HCT116 (cell line): ENCODE data around the gene RTP4. TPM values are rescaled to one million over a fixed set of nuclear protein-coding genes. Genes with fewer than 3 reads are reported as not detected.

Experiments
- ATAC-seq: fragments of 200-7000 bp; cut with Tn5 transposase; 2 replicates; pipeline ENCODE4 v1.9.1; 2020; ENCODE audit warnings: mild to moderate bottlenecking, moderate library complexity
- BruUV-seq: library from RNA; stranded (reverse); fragments of 400-500 nt; replicated peaks from 2 replicates; lab custom pipeline; 2021; lab: Mats Ljungman, UMichigan
- CTCF ChIA-PET: fragments of 300-600 bp; sonication (Branson Sonifier 250); formaldehyde crosslinking; loops from one replicate; lab custom pipeline; 2021; ENCODE audit warnings: antibody characterized with exemption; lab: Charles Lee
- POLR2A ChIA-PET: fragments of 300-600, 350-600 bp; sonication (Branson Sonifier 250); formaldehyde crosslinking; loops from one replicate; lab custom pipeline; 2021; ENCODE audit warnings: antibody characterized with exemption; lab: Charles Lee
- RAD21 ChIA-PET, 2 experiments: fragments of 300-600 bp; sonication (Branson Sonifier 250); formaldehyde crosslinking; loops; one replicate each; lab custom pipeline; 2023; ENCODE audit warnings: low total read pairs in 2 of 2; ENCODE audit not compliant: uncharacterized antibody in 2 of 2, unreplicated experiment in 2 of 2, low non-redundant PET in 1 of 2; lab: Charles Lee
- DNase-seq: peaks from one replicate; pipeline ENCODE4 v3.0.0-alpha.2; 2010; ENCODE audit warnings: low read depth, low spot score
- H2AFZ ChIP-seq: fragments of 200-600 bp; shearing (Covaris generic), sonication (generic); 2 replicates; pipeline ENCODE4 v1.6.1; 2017; ENCODE audit warnings: low read depth, mixed run types, mixed read lengths, antibody characterized with exemption, low read length; ENCODE audit not compliant: poor library complexity, severe bottlenecking
- H3K27ac ChIP-seq: 2 replicates; pipeline ENCODE4 v1.5.1; 2012; ENCODE audit warnings: low read depth, low read length
- H3K27me3 ChIP-seq: fragments of 200-600 bp; sonication (generic); 2 replicates; pipeline ENCODE4 v1.6.1; 2016; ENCODE audit warnings: mixed run types, low read length, mixed read lengths; ENCODE audit not compliant: insufficient read depth
- H3K36me3 ChIP-seq, 2 experiments: fragments of 200-500 bp in 1 of 2; fragments of 200-600 bp in 1 of 2; sonication (Bioruptor generic) in 1 of 2; sonication (generic) in 1 of 2; 2 replicates each; pipeline versions ENCODE4 v1.5.1 to v1.6.1; 2014 to 2016; ENCODE audit warnings: low read length in 2 of 2, inconsistent platforms in 1 of 2, mixed read lengths in 1 of 2, mixed run types in 1 of 2; ENCODE audit not compliant: insufficient read depth in 2 of 2, control insufficient read depth in 1 of 2
- H3K4me1 ChIP-seq, 2 experiments: fragments of 200-600 bp in 1 of 2; sonication (generic) in 1 of 2; 2 replicates each; pipeline versions ENCODE4 v1.5.1 to v1.6.1; 2012 to 2017; ENCODE audit warnings: low read length in 2 of 2, inconsistent platforms in 1 of 2, mild to moderate bottlenecking in 1 of 2, mixed read lengths in 1 of 2, mixed run types in 1 of 2, moderate library complexity in 1 of 2; ENCODE audit not compliant: insufficient read depth in 2 of 2, control insufficient read depth in 1 of 2
- H3K4me2 ChIP-seq: fragments of 200-600 bp; sonication (generic); 2 replicates; pipeline ENCODE4 v1.6.1; 2017; ENCODE audit warnings: mixed run types, low read length, mixed read lengths
- H3K4me3 ChIP-seq, 2 experiments: fragments of 200-600 bp in 1 of 2; sonication (generic) in 1 of 2; replicated peaks in 1 of 2; 2 replicates each; pipeline ENCODE4 v1.5.1; 2011 to 2016; ENCODE audit warnings: low read length in 2 of 2, control low read depth in 1 of 2, low read depth in 1 of 2, mild to moderate bottlenecking in 1 of 2, mixed read lengths in 1 of 2, mixed run types in 1 of 2
- H3K79me2 ChIP-seq: fragments of 200-600 bp; sonication (generic); 2 replicates; pipeline ENCODE4 v1.6.1; 2017; ENCODE audit warnings: mild to moderate bottlenecking, mixed run types, low read length, moderate library complexity, mixed read lengths; ENCODE audit not compliant: insufficient read depth
- H3K9ac ChIP-seq: fragments of 200-600 bp; sonication (generic); 2 replicates; pipeline ENCODE4 v1.6.1; 2016; ENCODE audit warnings: low read length, mixed read lengths
- H3K9me2 ChIP-seq: fragments of 200-600 bp; sonication (generic), shearing (Covaris generic); 2 replicates; pipeline ENCODE4 v1.6.1; 2017; ENCODE audit warnings: mixed run types, mild to moderate bottlenecking, moderate library complexity; ENCODE audit not compliant: insufficient read depth
- H3K9me3 ChIP-seq, 2 experiments: fragments of 200-500 bp in 1 of 2; fragments of 200-600 bp in 1 of 2; sonication (Bioruptor generic) in 1 of 2; sonication (generic) in 1 of 2; 2 replicates each; pipeline ENCODE4 v1.6.1; 2014 to 2017; ENCODE audit warnings: low read length in 2 of 2, mixed read lengths in 2 of 2, inconsistent platforms in 1 of 2, low read depth in 1 of 2, mild to moderate bottlenecking in 1 of 2, mixed run types in 1 of 2, moderate library complexity in 1 of 2; ENCODE audit not compliant: control insufficient read depth in 1 of 2, insufficient read depth in 1 of 2
- H4K20me1 ChIP-seq: fragments of 200-600 bp; sonication (generic), shearing (Covaris generic); 2 replicates; pipeline ENCODE4 v1.6.1; 2017; ENCODE audit warnings: mixed run types, mild to moderate bottlenecking, moderate library complexity; ENCODE audit not compliant: insufficient read depth
- CEBPB ChIP-seq: IDR thresholded peaks from 2 replicates; pipeline ENCODE4 v1.6.1; 2012; ENCODE audit warnings: low read depth
- EGR1 ChIP-seq: IDR thresholded peaks from 2 replicates; pipeline ENCODE4 v1.6.1; 2012; ENCODE audit warnings: low read depth
- EZH2 ChIP-seq: fragments of 200-600 bp; sonication (generic); IDR thresholded peaks from 2 replicates; pipeline ENCODE4 v1.6.1; 2017; ENCODE audit warnings: antibody characterized with exemption, mixed run types
- EZH2phosphoT487 ChIP-seq: fragments of 200-600 bp; IDR thresholded peaks from 2 replicates; pipeline ENCODE4 v1.6.1; 2018; ENCODE audit warnings: antibody characterized with exemption, borderline replicate concordance
- FOSL1 ChIP-seq: IDR thresholded peaks from 2 replicates; pipeline ENCODE4 v1.6.1; 2012; ENCODE audit warnings: low read depth
- JUND ChIP-seq: IDR thresholded peaks from 2 replicates; pipeline ENCODE4 v1.6.1; 2012
- POLR2A ChIP-seq: IDR thresholded peaks from 2 replicates; pipeline ENCODE4 v1.7.0; 2011; ENCODE audit warnings: borderline replicate concordance; ENCODE audit not compliant: insufficient read depth, insufficient read length; ENCODE audit errors: extremely low read depth
- POLR2AphosphoS5 ChIP-seq: IDR thresholded peaks from 2 replicates; pipeline ENCODE4 v1.6.1; 2011; ENCODE audit warnings: mild to moderate bottlenecking, low read depth, low read length, moderate library complexity
- RAD21 ChIP-seq: IDR thresholded peaks from 2 replicates; pipeline ENCODE4 v1.6.1; 2012; ENCODE audit warnings: low read depth, mild to moderate bottlenecking
- SP1 ChIP-seq: IDR thresholded peaks from 2 replicates; pipeline ENCODE4 v1.6.1; 2012; ENCODE audit warnings: low read depth
- SRF ChIP-seq: IDR thresholded peaks from 2 replicates; pipeline ENCODE4 v1.6.1; 2012; ENCODE audit warnings: low read depth
- TCF7L2 ChIP-seq: IDR thresholded peaks from 2 replicates; pipeline ENCODE4 v1.7.0; 2011; ENCODE audit warnings: borderline replicate concordance, inconsistent platforms; ENCODE audit not compliant: insufficient read depth, insufficient read length; ENCODE audit errors: extremely low read depth
- ZFX ChIP-seq: fragments of 450-650 bp; IDR thresholded peaks from 2 replicates; pipeline ENCODE4 v1.6.1; 2017
- ZNF274 ChIP-seq: fragments of 200-500 bp; sonication (Bioruptor generic); IDR thresholded peaks from 2 replicates; pipeline ENCODE4 v1.6.1; 2014; ENCODE audit warnings: mild to moderate bottlenecking, low read depth, low read length, inconsistent platforms
- intact Hi-C: fragments of 100-400 bp; cut with micrococcal nuclease; formaldehyde crosslinking; loops from 2 replicates; pipeline ENCODE4 v1.10.0; 2022
- total RNA-seq: library from RNA; stranded (reverse); gene quantifications from one replicate; pipeline ENCODE4 v1.2.1, GENCODE V29; 2021; ENCODE audit not compliant: unreplicated experiment
- TF ChIP-seq, protein P1 (sequence below): IDR thresholded peaks from 2 replicates; pipeline ENCODE4 v1.6.1; 2012; ENCODE audit warnings: low read depth
- TF ChIP-seq, protein P2 (sequence below): IDR thresholded peaks from 2 replicates; pipeline ENCODE4 v1.6.1; 2012
- TF ChIP-seq, protein P3 (sequence below), 3 experiments: fragments of 200-600 bp in 1 of 3; sonication (generic) in 1 of 3; IDR thresholded peaks in 2 of 3; conservative IDR thresholded peaks in 1 of 3; 2 replicates each; pipeline ENCODE4 v1.5.1; 2012 to 2017; ENCODE audit warnings: low read depth in 2 of 3, low read length in 2 of 3, antibody characterized with exemption in 1 of 3, borderline replicate concordance in 1 of 3, control low read depth in 1 of 3, mild to moderate bottlenecking in 1 of 3, mixed read lengths in 1 of 3, mixed run types in 1 of 3, moderate library complexity in 1 of 3; ENCODE audit not compliant: insufficient read depth in 1 of 3

Gene RTP4
- total RNA-seq, 1 experiment from 2014 or later = not detected

DNA sequence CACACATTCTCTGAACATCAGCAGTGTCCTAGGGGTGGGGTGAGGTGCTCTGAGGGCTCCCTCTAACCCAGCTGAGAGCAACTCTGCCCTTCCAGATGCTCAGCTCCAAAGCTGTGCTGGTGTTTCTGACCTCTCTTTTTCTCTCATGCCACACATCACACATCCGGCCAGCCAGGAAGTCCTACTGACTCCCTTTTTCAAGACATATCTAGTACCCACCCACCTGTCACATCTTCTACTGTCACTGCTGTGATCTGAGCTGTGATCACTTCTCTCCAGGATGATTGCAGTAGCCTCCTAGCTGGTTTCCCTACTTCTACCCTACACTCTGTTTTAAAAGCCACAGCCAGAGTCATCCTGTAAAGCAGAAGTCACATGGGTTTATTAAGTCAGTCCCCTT, 46.4 kb upstream of the RTP4 start:
- no peak for ATAC-seq
- ChIA-PET RAD21 (no interaction called here), CTCF (interaction anchor here (7.9 kb wide), 1 partner anchor 358 kb away, joined by 472 read pairs; no protein-coding TSS in a partner anchor), POLR2A (no interaction called here)
- no peaks in the 10 kb centered on the region for H3K9me2 ChIP-seq
- intact Hi-C loops = no loop called here
- H3K4me2 ChIP-seq = no peak overlapping the region
- H3K9ac ChIP-seq = no peak overlapping the region
- no peaks in the 10 kb centered on the region for H3K79me2 ChIP-seq
- DNase-seq = no peak
- H2AFZ ChIP-seq = no peak overlapping the region
- TF ChIP-seq TCF7L2 (no peak), POLR2AphosphoS5 (no peak), JUND (no peak), CEBPB (no peak), SP1 (no peak), ZFX (no peak), EZH2 (no peak), FOSL1 (no peak), RAD21 (no peak), ZNF274 (no peak), EZH2phosphoT487 (no peak), EGR1 (no peak), POLR2A (no peak), SRF (no peak)
- TF ChIP-seq, protein P1, sequence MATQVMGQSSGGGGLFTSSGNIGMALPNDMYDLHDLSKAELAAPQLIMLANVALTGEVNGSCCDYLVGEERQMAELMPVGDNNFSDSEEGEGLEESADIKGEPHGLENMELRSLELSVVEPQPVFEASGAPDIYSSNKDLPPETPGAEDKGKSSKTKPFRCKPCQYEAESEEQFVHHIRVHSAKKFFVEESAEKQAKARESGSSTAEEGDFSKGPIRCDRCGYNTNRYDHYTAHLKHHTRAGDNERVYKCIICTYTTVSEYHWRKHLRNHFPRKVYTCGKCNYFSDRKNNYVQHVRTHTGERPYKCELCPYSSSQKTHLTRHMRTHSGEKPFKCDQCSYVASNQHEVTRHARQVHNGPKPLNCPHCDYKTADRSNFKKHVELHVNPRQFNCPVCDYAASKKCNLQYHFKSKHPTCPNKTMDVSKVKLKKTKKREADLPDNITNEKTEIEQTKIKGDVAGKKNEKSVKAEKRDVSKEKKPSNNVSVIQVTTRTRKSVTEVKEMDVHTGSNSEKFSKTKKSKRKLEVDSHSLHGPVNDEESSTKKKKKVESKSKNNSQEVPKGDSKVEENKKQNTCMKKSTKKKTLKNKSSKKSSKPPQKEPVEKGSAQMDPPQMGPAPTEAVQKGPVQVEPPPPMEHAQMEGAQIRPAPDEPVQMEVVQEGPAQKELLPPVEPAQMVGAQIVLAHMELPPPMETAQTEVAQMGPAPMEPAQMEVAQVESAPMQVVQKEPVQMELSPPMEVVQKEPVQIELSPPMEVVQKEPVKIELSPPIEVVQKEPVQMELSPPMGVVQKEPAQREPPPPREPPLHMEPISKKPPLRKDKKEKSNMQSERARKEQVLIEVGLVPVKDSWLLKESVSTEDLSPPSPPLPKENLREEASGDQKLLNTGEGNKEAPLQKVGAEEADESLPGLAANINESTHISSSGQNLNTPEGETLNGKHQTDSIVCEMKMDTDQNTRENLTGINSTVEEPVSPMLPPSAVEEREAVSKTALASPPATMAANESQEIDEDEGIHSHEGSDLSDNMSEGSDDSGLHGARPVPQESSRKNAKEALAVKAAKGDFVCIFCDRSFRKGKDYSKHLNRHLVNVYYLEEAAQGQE = no peak
- TF ChIP-seq, protein P2, sequence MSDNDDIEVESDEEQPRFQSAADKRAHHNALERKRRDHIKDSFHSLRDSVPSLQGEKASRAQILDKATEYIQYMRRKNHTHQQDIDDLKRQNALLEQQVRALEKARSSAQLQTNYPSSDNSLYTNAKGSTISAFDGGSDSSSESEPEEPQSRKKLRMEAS = no peak
- TF ChIP-seq, protein P3, sequence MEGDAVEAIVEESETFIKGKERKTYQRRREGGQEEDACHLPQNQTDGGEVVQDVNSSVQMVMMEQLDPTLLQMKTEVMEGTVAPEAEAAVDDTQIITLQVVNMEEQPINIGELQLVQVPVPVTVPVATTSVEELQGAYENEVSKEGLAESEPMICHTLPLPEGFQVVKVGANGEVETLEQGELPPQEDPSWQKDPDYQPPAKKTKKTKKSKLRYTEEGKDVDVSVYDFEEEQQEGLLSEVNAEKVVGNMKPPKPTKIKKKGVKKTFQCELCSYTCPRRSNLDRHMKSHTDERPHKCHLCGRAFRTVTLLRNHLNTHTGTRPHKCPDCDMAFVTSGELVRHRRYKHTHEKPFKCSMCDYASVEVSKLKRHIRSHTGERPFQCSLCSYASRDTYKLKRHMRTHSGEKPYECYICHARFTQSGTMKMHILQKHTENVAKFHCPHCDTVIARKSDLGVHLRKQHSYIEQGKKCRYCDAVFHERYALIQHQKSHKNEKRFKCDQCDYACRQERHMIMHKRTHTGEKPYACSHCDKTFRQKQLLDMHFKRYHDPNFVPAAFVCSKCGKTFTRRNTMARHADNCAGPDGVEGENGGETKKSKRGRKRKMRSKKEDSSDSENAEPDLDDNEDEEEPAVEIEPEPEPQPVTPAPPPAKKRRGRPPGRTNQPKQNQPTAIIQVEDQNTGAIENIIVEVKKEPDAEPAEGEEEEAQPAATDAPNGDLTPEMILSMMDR (IDR thresholded peaks at IDR 0.05 in 2 of 3, conservative IDR thresholded peaks at IDR 0.05 in 1 of 3; ENCODE audit: borderline replicate concordance in 1 of 3, insufficient read depth in 1 of 3, low read depth in 2 of 3, low read length in 2 of 3) = no peak
- no peak overlapping the region for H3K27ac ChIP-seq
- H4K20me1 ChIP-seq = no peaks in the 10 kb centered on the region
- H3K27me3 ChIP-seq = peaks cover 38% of the 10 kb centered on the region
- no peaks in the 10 kb centered on the region for H3K36me3 ChIP-seq
- no peak overlapping the region for H3K4me3 ChIP-seq
- no peaks in the 10 kb centered on the region for H3K9me3 ChIP-seq
- no TSS peak for BruUV-seq
- peaks cover 0 to 11% of the 10 kb centered on the region in 2 experiments; a peak in 1 of 4 replicates for H3K4me1 ChIP-seq
